Measurements from ENCODE around the gene CAMSAP1.
"Not testable (repeated sequence)": the region's sequence is repeated elsewhere in the genome, so short reads cannot be mapped to it uniquely, and the experiment has no call there.

CAMSAP1 gene

GRCh38 chr9:135907431-135908092, at the start of gene CAMSAP1:
Gene CAMSAP1, minus strand, starts transcription at chr9:135907546. Its CDS starts 387 bp downstream, at chr9:135907159.
- no peak for TF ChIP-seq CTCF (conservative IDR thresholded peaks at IDR 0.05; ENCODE audit: low read depth, low read length)
- DNase-seq (ENCODE audit: low read depth): peak; percentile 96
- peak within 1 kb of the TSS; percentile 72 for H3K4me3 ChIP-seq (ENCODE audit: low read depth, low read length)

GRCh38 chr9:135956802-135957174, 49.4 kb upstream of the CAMSAP1 start:
- DNase-seq (ENCODE audit: low read depth): no peak
- H3K4me3 ChIP-seq (ENCODE audit: low read depth, low read length): no peak overlapping the region
- no peak for TF ChIP-seq CTCF (conservative IDR thresholded peaks at IDR 0.05; ENCODE audit: low read depth, low read length)

- H3K4me3 ChIP-seq (ENCODE audit: low read depth, low read length): no peak overlapping the region
- DNase-seq (ENCODE audit: low read depth): no peak
- TF ChIP-seq CTCF (conservative IDR thresholded peaks at IDR 0.05; ENCODE audit: low read depth, low read length): no peak
These were observed 48.8 kb upstream of the CAMSAP1 start for GRCh38 chr9:135955934-135956801.

- no peak for TF ChIP-seq CTCF (conservative IDR thresholded peaks at IDR 0.05; ENCODE audit: low read depth, low read length)
- H3K4me3 ChIP-seq (ENCODE audit: low read depth, low read length): no peak overlapping the region
- no peak for DNase-seq (ENCODE audit: low read depth)
These were observed 45.4 kb upstream of the CAMSAP1 start for GRCh38 chr9:135952664-135953206.

- TF ChIP-seq CTCF (conservative IDR thresholded peaks at IDR 0.05; ENCODE audit: low read depth, low read length): no peak
- H3K4me3 ChIP-seq (ENCODE audit: low read depth, low read length): no peak overlapping the region
- peak; percentile 83 for DNase-seq (ENCODE audit: low read depth)
These were observed 44.7 kb upstream of the CAMSAP1 start for GRCh38 chr9:135951889-135952663.

- H3K4me3 ChIP-seq (ENCODE audit: low read depth, low read length); DNase-seq (ENCODE audit: low read depth): not testable (repeated sequence)
These were observed 44.0 kb upstream of the CAMSAP1 start for GRCh38 chr9:135951310-135951709.

GRCh38 chr9:135950841-135951240, 43.5 kb upstream of the CAMSAP1 start:
- not testable (repeated sequence) for H3K4me3 ChIP-seq (ENCODE audit: low read depth, low read length); DNase-seq (ENCODE audit: low read depth)
